Stimulated activated CD8-positive, alpha-beta memory T cell treated with anti-CD3 and anti-CD28 coated beads, Interleukin-2, amount 100 ng/mL, for 1 hour (primary cell): ENCODE measurements around the gene GABRB2.

Experiments
- DNase-seq, 2 donors: peaks; one replicate each; pipeline ENCODE4 v3.0.0-alpha.2; 2020; ENCODE audit warnings: low read depth in 2 of 2

Gene GABRB2

GRCh38 chr5:161387121-161387520 lies 159.4 kb downstream of the GABRB2 start:
- no peak for DNase-seq

- no peak for DNase-seq
Observed at GRCh38 chr5:161385027-161385426, 161.5 kb downstream of the GABRB2 start.

- DNase-seq: no peak
Observed at GRCh38 chr5:161382685-161383084, 163.8 kb downstream of the GABRB2 start.

GRCh38 chr5:161380486-161380885 lies 166.0 kb downstream of the GABRB2 start:
- DNase-seq: no peak

GRCh38 chr5:161378701-161379100 lies 167.8 kb downstream of the GABRB2 start:
- DNase-seq: no peak

- DNase-seq: no peak
Observed at GRCh38 chr5:161376034-161376433, 170.5 kb downstream of the GABRB2 start.

- no peak for DNase-seq
Observed at GRCh38 chr5:161373345-161373707, 173.2 kb downstream of the GABRB2 start.

- DNase-seq: no peak
Observed at GRCh38 chr5:161372682-161373344, 173.7 kb downstream of the GABRB2 start.

- DNase-seq: no peak
Observed at GRCh38 chr5:161369022-161369421, 177.5 kb downstream of the GABRB2 start.

GRCh38 chr5:161358446-161358845 lies 188.1 kb downstream of the GABRB2 start:
- DNase-seq: no peak

- no peak for DNase-seq
Observed at GRCh38 chr5:161344234-161344633, 202.3 kb downstream of the GABRB2 start.

- no peak for DNase-seq
Observed at GRCh38 chr5:161342886-161343285, 203.6 kb downstream of the GABRB2 start.

GRCh38 chr5:161340012-161340411 lies 206.5 kb downstream of the GABRB2 start:
- DNase-seq: no peak

GRCh38 chr5:161333194-161333880 lies 213.2 kb downstream of the GABRB2 start:
- DNase-seq: no peak

GRCh38 chr5:161332343-161332742 lies 214.2 kb downstream of the GABRB2 start:
- no peak for DNase-seq

GRCh38 chr5:161314033-161314432 lies 232.5 kb downstream of the GABRB2 start:
- no peak for DNase-seq

- DNase-seq: no peak
Observed at GRCh38 chr5:161312882-161313281, 233.6 kb downstream of the GABRB2 start.

- no peak for DNase-seq
Observed at GRCh38 chr5:161311965-161312364, 234.6 kb downstream of the GABRB2 start.

GRCh38 chr5:161311146-161311708 lies 235.3 kb downstream of the GABRB2 start:
- no peak for DNase-seq

- DNase-seq: no peak
Observed at GRCh38 chr5:161306351-161306995, 240.1 kb downstream of the GABRB2 start.

- DNase-seq: no peak
Observed at GRCh38 chr5:161305601-161306000, 240.9 kb downstream of the GABRB2 start.

- no peak for DNase-seq
Observed at GRCh38 chr5:161302559-161302958, 244.0 kb downstream of the GABRB2 start.

GRCh38 chr5:161301586-161301985 lies 244.9 kb downstream of the GABRB2 start:
- no peak for DNase-seq
